Activated T-cell treated with anti-CD3 and anti-CD28 coated beads, Interleukin-2, amount 50 U/mL, for 1 hour (primary cell): ENCODE data around the gene PI16.
"Not testable (repeated sequence)": the region's sequence is repeated elsewhere in the genome, so short reads cannot be mapped to it uniquely, and the experiment has no call there.

ENCODE experiments used
- DNase-seq: peaks from one replicate; pipeline ENCODE4 v3.0.0-alpha.2; 2020

The PI16 gene

DNA sequence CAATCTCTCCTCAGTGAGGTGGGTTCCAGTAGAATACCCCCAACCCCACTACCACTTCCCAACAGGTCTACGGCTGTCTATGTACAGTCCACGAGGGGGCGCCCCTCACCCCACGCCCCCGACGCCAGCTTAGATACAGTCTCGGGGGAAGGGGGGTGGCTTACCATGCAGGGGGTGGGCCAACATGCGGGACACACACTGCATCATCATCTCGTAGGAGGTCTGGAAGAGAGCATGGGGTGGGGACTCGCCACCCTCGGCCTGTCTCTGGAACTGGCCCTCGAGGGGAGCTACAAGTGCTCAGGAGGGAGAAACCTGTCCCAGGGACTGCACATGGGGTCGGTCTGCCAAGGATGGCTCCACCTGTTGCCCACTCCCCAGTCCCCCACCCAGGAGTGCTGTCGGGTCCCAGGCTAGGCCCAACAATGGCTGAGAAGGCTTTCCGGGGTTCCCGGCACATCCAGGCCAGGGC, 23.0 kb downstream of the PI16 start:
- no peak for DNase-seq

DNA sequence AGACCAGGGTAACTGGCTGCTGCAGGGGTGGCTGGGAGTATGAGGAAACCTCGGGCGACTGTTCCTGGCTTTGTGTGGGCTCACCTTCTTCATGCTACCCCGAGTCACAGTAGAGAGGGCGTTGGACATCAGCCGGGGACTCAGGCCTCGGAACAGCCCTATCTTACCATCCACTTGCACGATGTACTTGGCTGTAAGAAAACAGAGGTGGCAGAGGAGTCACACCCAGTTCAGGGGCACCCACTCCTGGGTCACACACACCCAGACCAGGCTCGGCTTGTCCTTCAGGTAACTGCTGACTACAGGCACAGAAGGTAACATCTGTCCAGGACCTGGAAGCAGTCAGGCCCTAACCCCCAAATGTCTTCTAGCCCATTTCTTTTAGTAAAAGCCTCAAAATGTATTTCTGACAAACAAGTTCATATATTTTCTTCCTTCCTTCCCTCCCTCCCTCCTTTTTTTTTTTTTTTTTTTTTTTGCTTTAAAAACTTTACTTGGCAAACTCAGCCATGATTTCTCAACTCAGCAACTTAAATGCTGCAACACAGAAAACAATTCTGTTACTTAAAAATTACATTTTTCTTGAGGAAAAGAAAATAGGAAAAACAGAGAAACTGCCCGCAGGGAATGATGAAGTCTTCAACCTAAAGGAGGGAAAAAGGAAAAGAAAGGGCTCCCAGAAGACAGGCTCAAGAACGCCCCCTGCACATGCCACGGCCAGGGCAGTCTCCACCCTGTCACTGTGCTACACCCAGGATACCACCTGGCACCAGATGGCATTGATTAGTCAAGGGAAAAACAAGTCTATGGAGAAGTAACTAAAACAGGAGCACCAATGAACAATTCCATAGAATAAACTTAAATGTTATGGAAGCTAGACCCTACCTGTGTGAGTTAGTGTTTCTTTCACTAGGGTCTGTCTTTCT, 24.1 kb downstream of the PI16 start:
- no peak for DNase-seq

DNA sequence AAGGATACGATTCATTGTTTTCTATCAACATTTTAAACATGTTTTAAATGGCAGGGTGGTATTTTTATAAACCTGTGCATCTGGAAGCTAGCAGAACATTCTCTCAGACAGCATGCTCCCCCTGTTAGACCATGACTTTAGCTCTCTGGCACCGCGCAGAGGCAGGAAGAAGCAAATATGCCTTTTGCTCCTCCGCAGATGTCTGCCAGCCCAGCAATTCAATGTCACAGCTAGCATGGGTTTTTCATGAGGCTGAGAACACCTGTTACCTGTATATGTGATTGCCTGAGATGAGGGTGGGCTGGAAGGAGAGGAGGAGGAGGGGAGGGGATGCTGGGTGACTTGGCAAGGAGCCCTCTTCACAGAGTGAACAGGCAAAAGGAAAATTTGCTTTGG, 24.8 kb downstream of the PI16 start:
- DNase-seq, result no peak

GRCh38 chr6:36980129-36980528, 25.6 kb downstream of the PI16 start:
- no peak for DNase-seq

DNA sequence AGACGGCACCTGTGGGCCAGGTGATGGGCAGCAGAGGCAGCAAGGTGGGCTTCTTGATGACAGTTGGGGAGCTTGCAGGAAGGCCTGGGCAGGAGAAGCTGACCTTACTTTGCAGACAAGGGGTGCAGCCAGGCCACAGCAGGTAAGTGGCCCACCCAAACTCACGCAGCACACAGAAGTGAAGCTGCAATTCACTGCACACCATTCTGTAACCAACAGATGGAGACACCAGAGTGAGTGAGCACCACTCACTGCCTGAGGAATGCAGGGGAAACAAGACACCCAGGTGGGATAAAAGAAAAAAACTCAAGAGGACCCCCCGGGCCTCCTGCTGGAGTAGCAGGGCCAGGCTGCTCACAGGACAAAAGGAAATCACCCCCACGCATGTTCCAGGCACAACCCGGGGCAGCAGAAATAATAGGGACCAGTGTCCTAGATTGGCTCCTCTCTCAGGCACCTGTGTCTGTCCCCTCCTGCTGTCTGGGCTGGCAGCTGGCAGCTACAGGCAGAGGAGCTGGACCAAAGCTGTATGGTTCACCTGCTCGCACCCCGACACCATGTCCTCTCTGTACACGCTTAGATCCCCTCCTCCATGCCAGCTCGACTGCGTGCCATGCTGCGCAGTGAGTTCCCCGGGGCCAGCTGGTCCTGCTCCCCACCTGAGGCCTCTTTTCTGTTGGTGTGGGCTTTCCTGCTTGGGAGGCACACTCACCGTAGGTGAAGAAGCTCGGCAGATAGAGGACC, 26.5 kb downstream of the PI16 start:
- no peak for DNase-seq

DNA sequence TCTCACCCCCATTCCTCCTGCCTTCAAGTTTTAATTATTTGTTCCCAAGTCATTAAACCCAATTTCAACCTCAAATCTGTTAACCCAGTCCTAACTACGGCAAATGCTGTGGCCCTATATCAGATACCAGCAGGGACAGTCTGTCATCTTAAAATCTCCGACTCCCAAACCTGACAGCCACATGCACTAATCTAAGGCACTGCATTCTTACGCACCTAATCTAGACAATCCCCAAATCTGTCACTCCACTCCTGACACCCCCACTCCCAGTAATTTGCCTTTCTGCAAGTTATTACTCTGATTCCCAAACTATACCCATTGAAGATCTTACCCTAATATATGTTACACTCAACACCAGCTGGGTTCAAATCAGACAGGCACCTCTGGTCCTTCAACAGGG, 29.0 kb downstream of the PI16 start:
- no peak for DNase-seq

DNA sequence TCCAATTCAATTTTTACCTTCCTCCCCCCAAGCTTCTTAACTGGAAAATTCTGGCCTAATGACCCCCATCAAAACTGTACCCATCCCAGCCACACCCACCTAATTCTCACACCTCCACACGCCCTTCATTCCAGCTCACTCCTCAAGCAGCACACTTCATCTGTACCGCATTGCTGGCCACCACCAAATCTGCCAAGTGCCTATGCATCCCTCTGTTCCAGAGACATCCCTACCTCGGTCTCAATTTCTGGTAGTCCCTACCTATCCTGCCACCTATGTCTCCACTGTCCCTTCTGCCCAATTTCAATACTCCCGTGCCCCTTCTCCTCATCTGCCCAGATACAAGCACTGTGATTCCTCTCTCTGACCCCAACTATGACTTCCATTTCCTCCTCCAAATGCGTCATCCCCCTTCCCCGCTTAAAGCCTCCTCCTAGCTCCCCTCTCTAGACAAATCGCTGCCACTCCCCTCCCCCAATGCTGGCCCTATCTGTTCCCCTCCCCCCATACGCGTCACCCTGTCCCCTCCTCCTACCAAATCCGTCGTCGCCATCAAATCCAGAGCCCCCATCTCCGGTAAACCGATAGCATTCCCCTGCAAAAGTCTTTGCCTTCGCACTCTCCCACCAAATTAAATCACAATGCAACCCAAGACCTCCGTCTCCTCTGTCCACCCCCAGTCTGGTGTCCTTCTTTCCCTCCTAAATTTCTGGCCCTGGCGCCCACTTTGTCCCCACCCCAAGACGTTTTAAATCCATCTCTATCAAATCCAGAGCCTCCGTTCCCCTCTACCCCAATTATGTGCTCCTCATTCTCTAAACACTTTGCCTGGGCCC, 30.3 kb downstream of the PI16 start:
- peak; percentile 59 for DNase-seq

- no peak for DNase-seq
Observed at GRCh38 chr6:36985417-36985807, 30.9 kb downstream of the PI16 start.

DNA sequence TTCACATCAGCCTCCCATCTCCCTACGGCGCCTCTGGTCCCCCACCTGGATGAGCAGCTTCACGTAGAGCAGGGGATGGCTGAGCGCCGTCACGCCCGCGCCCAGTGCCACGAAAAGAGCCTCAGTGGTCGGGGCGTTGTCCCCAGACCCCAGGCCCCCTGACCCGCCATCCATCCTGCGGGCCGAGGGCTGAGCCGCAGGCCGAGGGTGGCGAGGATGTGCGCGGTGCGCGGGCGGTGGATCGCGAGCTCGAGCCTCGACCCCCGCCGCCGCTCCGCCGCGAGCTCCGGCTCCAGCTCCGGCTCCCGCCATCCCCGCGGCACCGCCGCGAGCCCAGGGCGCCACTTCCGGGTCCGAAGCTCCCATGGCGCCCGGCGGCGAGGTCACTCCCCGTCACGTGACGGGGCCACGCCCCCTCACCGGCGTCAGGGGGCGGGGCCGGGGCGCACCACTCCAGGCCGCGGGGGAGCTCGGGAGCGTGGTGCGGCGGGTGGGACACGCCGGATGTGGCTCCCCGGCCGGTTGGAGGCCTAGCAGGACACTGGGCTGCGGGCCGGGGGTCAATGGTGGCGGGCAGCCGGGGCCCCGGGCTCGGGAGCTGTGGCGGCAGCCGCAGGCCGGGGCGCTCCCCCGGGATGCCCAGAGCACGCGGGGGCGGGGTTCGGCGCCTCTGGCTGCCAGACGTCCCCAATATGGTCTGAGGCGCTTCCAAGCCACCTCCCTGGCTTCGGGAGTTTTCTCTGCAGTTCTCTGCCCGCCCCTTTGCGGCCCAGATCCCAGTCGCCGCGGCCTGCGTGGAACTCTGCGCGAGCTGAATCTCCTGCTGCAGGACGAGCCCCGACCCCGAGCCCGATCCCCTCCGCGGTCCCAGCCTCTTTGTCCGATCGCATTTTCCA, 31.5 kb downstream of the PI16 start, which contains the start of gene MTCH1:
TSS of gene MTCH1 (minus strand) at position 389 of the 896 bp plus-strand sequence. CDS start at position 366, 23 bp downstream.
- DNase-seq, result peak; percentile 93

GRCh38 chr6:36986704-36987047, 32.1 kb downstream of the PI16 start:
- DNase-seq, result no peak

GRCh38 chr6:36989264-36989663, 34.7 kb downstream of the PI16 start:
- DNase-seq, result no peak

- DNase-seq, result not testable (repeated sequence)
Observed at GRCh38 chr6:36990401-36990800, 35.9 kb downstream of the PI16 start.

DNA sequence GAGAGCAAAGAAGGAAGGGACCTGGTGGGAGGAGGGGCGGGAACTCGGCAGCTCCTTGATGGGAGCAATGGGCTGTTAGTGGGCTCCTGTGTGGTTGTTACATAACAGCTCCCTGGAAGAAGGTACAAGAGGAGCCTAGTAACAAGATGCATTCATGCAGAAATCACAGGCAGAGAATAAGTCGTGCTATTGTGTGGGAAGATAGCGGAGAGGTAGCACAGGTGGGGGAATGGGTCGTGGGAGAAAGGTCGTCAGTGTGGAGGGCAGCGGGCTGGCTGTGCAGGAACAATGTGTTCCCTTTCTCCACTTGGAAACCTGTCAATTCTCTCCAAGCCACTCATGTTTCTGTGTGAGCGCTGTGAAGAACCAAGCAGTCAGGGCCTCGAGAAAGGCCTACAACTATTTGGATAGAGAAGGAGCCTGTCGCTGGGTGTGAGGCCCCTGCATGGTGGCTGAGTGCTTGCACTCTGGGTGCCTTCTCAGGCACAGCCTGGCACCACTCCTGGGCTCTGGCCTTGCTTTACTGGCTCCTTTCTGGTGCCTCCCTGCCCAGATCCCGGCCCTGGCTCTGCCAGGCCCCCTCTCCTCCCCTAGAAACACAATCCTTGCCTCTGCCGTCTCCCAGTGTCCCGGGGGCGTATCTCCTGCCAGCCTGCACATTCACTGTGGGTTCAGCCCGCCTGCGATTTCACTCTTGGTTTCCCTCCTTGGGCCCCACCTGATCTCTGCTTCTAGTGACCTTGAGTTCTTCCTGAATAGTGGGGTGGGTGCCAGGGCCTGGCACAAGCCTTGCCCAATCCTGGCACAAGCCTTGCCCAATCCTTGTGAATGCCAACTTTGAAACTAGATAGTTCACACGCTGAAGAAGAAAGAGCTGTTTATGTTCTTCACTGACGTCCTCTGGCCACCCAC, 43.5 kb downstream of the PI16 start:
- no peak for DNase-seq

DNA sequence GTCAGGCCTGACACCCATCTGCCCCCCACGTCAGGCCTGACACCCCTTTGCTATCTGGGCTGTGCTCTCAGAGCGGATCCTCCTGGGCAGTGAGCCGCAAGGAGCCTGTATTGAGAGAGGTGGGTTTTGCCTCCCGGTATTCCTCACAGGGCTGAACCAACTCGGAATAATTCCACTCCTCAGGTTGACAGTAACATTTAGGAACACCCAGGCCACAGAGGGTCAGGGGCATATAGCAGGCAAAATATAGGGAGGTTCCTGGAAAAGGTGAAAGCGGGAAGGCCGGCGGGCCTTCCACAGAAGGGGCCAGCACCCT, 44.1 kb downstream of the PI16 start:
- no peak for DNase-seq

GRCh38 chr6:36999061-36999750, 44.7 kb downstream of the PI16 start:
- no peak for DNase-seq

- no peak for DNase-seq
Observed at GRCh38 chr6:36999751-37000125, 45.2 kb downstream of the PI16 start.

DNA sequence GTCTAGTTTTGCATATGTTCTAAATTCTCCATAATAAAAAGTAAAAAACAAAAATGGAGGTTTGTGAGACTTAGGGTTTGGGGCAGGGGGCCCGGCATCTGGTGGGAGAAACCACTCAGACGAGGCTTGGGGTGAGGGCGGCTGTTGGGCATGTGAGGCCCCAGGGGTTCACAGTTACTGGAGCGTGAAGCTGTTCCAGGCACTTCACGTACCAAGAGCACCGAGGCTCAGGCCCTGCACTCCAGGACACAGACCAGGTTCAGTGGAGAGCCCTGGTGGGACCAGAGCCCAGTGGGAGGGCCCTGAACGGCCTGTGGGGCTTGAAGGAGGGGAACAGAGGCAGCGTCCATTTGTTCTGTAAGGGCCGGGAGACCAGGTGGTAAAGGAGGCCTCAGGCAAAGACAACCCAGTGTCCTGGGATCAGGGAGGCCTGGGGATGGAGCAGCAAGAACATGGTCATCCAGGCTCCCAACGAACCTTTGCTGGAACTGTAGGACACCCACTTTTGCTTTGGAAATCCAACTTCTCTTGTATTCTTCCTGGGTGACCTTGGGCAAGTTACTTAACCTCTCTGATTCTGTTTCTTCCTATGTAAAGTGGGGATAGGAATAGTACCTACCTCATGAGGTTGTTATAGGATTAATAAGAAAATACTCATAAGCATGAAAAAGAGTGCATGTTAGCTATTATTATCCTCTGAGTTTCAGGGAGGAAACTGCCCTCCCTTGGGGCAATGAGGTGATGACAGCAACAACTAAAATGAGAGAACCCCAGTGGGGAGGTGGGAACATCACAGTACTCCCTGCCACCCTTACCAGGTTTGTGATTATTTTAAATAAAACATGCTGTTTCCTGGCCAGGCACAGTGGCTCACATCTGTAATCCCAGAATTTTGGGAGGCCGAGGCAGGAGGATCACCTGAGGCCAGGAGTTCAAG, 49.8 kb downstream of the PI16 start:
- DNase-seq, result no peak

DNA sequence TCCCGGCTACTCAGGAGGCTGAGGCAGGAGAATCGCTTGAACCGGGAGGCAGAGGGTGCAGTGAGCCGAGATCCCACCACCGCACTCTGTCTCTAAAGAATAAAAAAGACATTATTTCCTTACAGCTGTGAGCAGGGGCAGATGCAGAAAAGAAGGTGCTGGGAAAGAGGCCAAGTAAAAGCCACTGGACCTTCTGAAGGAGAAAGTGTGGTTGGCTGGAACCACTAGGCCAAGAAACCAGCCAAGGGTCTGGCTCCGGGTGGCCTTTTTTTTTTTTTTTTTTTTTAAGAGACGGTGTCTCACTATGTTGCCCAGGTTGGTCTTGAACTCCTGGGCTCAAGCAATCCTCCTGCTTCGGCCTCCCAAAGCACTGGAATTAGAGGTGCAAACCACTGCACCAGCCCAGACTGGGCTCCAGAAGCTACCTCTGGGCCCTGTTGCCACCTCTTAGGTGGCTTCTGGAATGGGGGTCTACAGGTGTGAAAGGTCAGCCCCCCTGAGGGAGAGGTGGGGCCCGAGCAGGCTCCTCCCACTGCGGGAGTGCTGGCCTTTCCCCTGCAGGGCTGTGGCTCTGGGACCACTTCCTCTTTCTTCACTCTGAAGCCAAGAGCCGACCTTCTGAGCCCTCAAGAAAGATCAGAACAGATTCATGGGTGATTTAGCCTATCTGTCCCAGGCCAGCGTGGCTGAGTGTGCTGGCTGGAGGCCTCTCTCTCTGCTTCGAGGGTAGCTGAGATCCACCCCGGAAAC, 50.7 kb downstream of the PI16 start, which contains the start of gene FGD2:
TSS of gene FGD2 (plus strand) at position 595 of the 750 bp plus-strand sequence. CDS start 163 bp downstream, outside the sequence.
- DNase-seq, result no peak
